GM23338 (cell line): ENCODE measurements around the gene PKNOX2. TPM values are rescaled to one million over a fixed set of nuclear protein-coding genes. Genes with fewer than 3 reads are reported as not detected.

Experiments
- ATAC-seq: fragments of 200-7000 bp; cut with Tn5 transposase; 3 replicates; pipeline ENCODE4 v1.9.1; 2020
- DNase-seq: peaks from one replicate; pipeline ENCODE4 v3.0.0-alpha.2; 2015; ENCODE audit warnings: low spot score
- H2AFZ ChIP-seq: fragments of 200-600 bp; sonication (generic); 2 replicates; pipeline ENCODE4 v1.8.0; 2016; ENCODE audit warnings: antibody characterized with exemption, mild to moderate bottlenecking, moderate library complexity
- H3F3A ChIP-seq: fragments of 200-600 bp; sonication (generic); replicated peaks from 2 replicates; pipeline ENCODE4 v1.8.0; 2017; ENCODE audit warnings: antibody characterized with exemption, mixed run types, low read depth
- H3K27ac ChIP-seq: fragments of 200-600 bp; sonication (generic); 2 replicates; pipeline ENCODE4 v1.6.1; 2016; ENCODE audit warnings: low read depth
- H3K27me3 ChIP-seq: fragments of 200-600 bp; sonication (generic); 2 replicates; pipeline ENCODE4 v1.8.0; 2016; ENCODE audit warnings: mild to moderate bottlenecking, mixed run types, moderate library complexity; ENCODE audit not compliant: insufficient read depth
- H3K36me3 ChIP-seq: fragments of 200-600 bp; sonication (generic); 2 replicates; pipeline ENCODE4 v1.8.0; 2016; ENCODE audit warnings: mild to moderate bottlenecking; ENCODE audit not compliant: insufficient read depth
- H3K4me1 ChIP-seq: fragments of 200-600 bp; sonication (generic); 2 replicates; pipeline ENCODE4 v1.8.0; 2016; ENCODE audit warnings: mild to moderate bottlenecking, moderate library complexity; ENCODE audit not compliant: insufficient read depth
- H3K4me2 ChIP-seq: fragments of 200-600 bp; sonication (generic); 2 replicates; pipeline ENCODE4 v1.7.1; 2017; ENCODE audit warnings: mixed run types
- H3K4me3 ChIP-seq: fragments of 200-600 bp; sonication (generic); 2 replicates; pipeline ENCODE4 v1.6.1; 2016; ENCODE audit warnings: mixed run types
- H3K79me2 ChIP-seq: fragments of 200-600 bp; sonication (generic); replicated peaks from 2 replicates; pipeline ENCODE4 v1.8.0; 2017; ENCODE audit warnings: mild to moderate bottlenecking; ENCODE audit not compliant: insufficient read depth
- H3K9me2 ChIP-seq: fragments of 200-600 bp; sonication (generic); 2 replicates; pipeline ENCODE4 v1.8.0; 2017; ENCODE audit not compliant: insufficient read depth
- H4K20me1 ChIP-seq: fragments of 200-600 bp; sonication (generic); replicated peaks from 2 replicates; pipeline ENCODE4 v1.8.0; 2017; ENCODE audit warnings: mild to moderate bottlenecking; ENCODE audit not compliant: insufficient read depth
- H3K27ac Mint-ChIP-seq: 2 replicates; pipeline ENCODE4 v1.8.0; 2020; ENCODE audit warnings: inconsistent platforms, mild to moderate bottlenecking, moderate library complexity, mixed read lengths
- H3K27me3 Mint-ChIP-seq: 3 replicates; pipeline ENCODE4 v1.8.0; 2022; ENCODE audit warnings: low read depth, mild to moderate bottlenecking, moderate library complexity, mixed read lengths, inconsistent platforms; ENCODE audit not compliant: insufficient read depth, poor library complexity
- H3K36me3 Mint-ChIP-seq: 3 replicates; pipeline ENCODE4 v1.8.0; 2021; ENCODE audit warnings: low read depth, mild to moderate bottlenecking, inconsistent platforms, moderate library complexity, mixed read lengths
- H3K4me1 Mint-ChIP-seq: 3 replicates; pipeline ENCODE4 v1.8.0; 2020; ENCODE audit warnings: mild to moderate bottlenecking, inconsistent platforms, mixed read lengths
- H3K4me3 Mint-ChIP-seq: 3 replicates; pipeline ENCODE4 v1.8.0; 2021; ENCODE audit warnings: moderate library complexity, mild to moderate bottlenecking, inconsistent platforms, mixed read lengths
- H3K9me3 Mint-ChIP-seq: 3 replicates; pipeline ENCODE4 v1.8.0; 2020; ENCODE audit warnings: moderate library complexity, mild to moderate bottlenecking, inconsistent platforms, mixed read lengths
- CREB1 ChIP-seq: fragments of 250-450 bp; sonication (Bioruptor Pico); IDR thresholded peaks from 2 replicates; pipeline ENCODE4 v1.5.0; 2020; ENCODE audit warnings: low read depth, mild to moderate bottlenecking, moderate library complexity
- CTCF ChIP-seq, 2 experiments: fragments of 200-600 bp in 1 of 2; sonication (generic) in 1 of 2; conservative IDR thresholded peaks; 2 replicates each; pipeline versions ENCODE4 v1.5.1 to v1.6.1; 2016 to 2017; ENCODE audit warnings: antibody characterized with exemption in 2 of 2, low read depth in 2 of 2, mild to moderate bottlenecking in 2 of 2, moderate library complexity in 1 of 2
- ETS1 ChIP-seq: IDR thresholded peaks from 2 replicates; pipeline ENCODE4 v1.6.1; 2016; ENCODE audit warnings: antibody characterized with exemption
- EZH2 ChIP-seq: fragments of 200-600 bp; sonication (generic); IDR thresholded peaks from one replicate; pipeline ENCODE4 v1.8.0; 2017; ENCODE audit warnings: antibody characterized with exemption, mild to moderate bottlenecking, low read depth; ENCODE audit not compliant: unreplicated experiment
- EZH2phosphoT487 ChIP-seq: fragments of 200-600 bp; sonication (generic); IDR thresholded peaks from one replicate; pipeline ENCODE4 v1.8.1; 2018; ENCODE audit warnings: antibody characterized with exemption; ENCODE audit not compliant: unreplicated experiment
- JUNB ChIP-seq: IDR thresholded peaks from one replicate; pipeline ENCODE4 v1.6.1; 2016; ENCODE audit warnings: antibody characterized with exemption; ENCODE audit not compliant: unreplicated experiment
- NANOG ChIP-seq: IDR thresholded peaks from 2 replicates; pipeline ENCODE4 v1.6.1; 2016; ENCODE audit warnings: antibody characterized with exemption, borderline replicate concordance
- POLR2AphosphoS5 ChIP-seq: IDR thresholded peaks from 2 replicates; pipeline ENCODE4 v1.6.1; 2016; ENCODE audit warnings: antibody characterized with exemption, low read depth
- REST ChIP-seq: IDR thresholded peaks from one replicate; pipeline ENCODE4 v1.6.1; 2018; ENCODE audit warnings: antibody characterized with exemption; ENCODE audit not compliant: unreplicated experiment
- STAT1 ChIP-seq: IDR thresholded peaks from one replicate; pipeline ENCODE4 v1.6.1; 2016; ENCODE audit warnings: antibody characterized with exemption; ENCODE audit not compliant: unreplicated experiment
- ZNF114 ChIP-seq: fragments of 250-450 bp; sonication (Bioruptor Pico); IDR thresholded peaks from 2 replicates; pipeline ENCODE4 v1.5.0; 2020; ENCODE audit warnings: mild to moderate bottlenecking, moderate library complexity
- ZNF331 ChIP-seq: fragments of 250-450 bp; sonication (Bioruptor Pico); IDR thresholded peaks from 2 replicates; pipeline ENCODE4 v1.5.0; 2020; ENCODE audit warnings: low read depth, mild to moderate bottlenecking, moderate library complexity
- ZNF462 ChIP-seq: fragments of 250-450 bp; sonication (Bioruptor Pico); IDR thresholded peaks from 2 replicates; pipeline ENCODE4 v1.5.0; 2020; ENCODE audit warnings: mild to moderate bottlenecking, moderate library complexity
- polyA plus RNA-seq: library from polyadenylated mRNA; unstranded; fragments of >200 nt; fragmentation: Nextera tagmentation; extraction: Ambion mirVana; gene quantifications from 2 replicates; pipeline ENCODE4 v1.2.1, GENCODE V29; 2016
- total RNA-seq: library from RNA; depleted of rRNA; stranded (reverse); fragments of >200 nt; shearing (Covaris generic); gene quantifications from 2 replicates; pipeline ENCODE4 v1.2.3, GENCODE V29; 2014

Gene PKNOX2
- total and polyA plus RNA-seq, 2 experiments from 2014 or later, result 0.42 to 0.83 TPM

- Histone ChIP-seq H4K20me1 (no peaks in the 10 kb centered on the region), H3K27ac (no peak overlapping the region), H3K79me2 (no peaks in the 10 kb centered on the region), H3K9me2 (no peaks in the 10 kb centered on the region), H2AFZ (no peak overlapping the region), H3K27me3 (peaks cover 9% of the 10 kb centered on the region; the same call in 1 of the 2 replicates), H3F3A (no peaks in the 10 kb centered on the region), H3K4me1 (peaks cover 36% of the 10 kb centered on the region), H3K36me3 (no peaks in the 10 kb centered on the region), H3K4me3 (no peak overlapping the region), H3K4me2 (no peak overlapping the region)
- Mint-ChIP-seq H3K9me3 (no peaks in the 10 kb centered on the region), H3K36me3 (no peaks in the 10 kb centered on the region), H3K27ac (no peak overlapping the region), H3K4me1 (peaks cover 72% of the 10 kb centered on the region), H3K27me3 (peaks cover 37% of the 10 kb centered on the region), H3K4me3 (no peak overlapping the region)
- DNase-seq (no peak), ATAC-seq (no peak)
- TF ChIP-seq POLR2AphosphoS5 (no peak), ZNF462 (CRISPR knock-in tag) (no peak), JUNB (no peak), STAT1 (no peak), CTCF (conservative IDR thresholded peaks at IDR 0.05; ENCODE audit: low read depth in 2 of 2) (no peak), EZH2phosphoT487 (no peak), ZNF331 (CRISPR knock-in tag) (no peak), REST (no peak), EZH2 (no peak), ETS1 (no peak), CREB1 (CRISPR knock-in tag) (no peak), ZNF114 (CRISPR knock-in tag) (no peak), NANOG (no peak)
Observed at GRCh38 chr11:125347261-125347585, 182.7 kb downstream of the PKNOX2 start.
